ENCODE results near the gene TREH.
A peak's percentile ranks its signal among the peaks of the same experiment; 100 is the strongest.
"Not testable (repeated sequence)": the region's sequence is repeated elsewhere in the genome, so short reads cannot be mapped to it uniquely, and the experiment has no call there.

Gene TREH, protein sequence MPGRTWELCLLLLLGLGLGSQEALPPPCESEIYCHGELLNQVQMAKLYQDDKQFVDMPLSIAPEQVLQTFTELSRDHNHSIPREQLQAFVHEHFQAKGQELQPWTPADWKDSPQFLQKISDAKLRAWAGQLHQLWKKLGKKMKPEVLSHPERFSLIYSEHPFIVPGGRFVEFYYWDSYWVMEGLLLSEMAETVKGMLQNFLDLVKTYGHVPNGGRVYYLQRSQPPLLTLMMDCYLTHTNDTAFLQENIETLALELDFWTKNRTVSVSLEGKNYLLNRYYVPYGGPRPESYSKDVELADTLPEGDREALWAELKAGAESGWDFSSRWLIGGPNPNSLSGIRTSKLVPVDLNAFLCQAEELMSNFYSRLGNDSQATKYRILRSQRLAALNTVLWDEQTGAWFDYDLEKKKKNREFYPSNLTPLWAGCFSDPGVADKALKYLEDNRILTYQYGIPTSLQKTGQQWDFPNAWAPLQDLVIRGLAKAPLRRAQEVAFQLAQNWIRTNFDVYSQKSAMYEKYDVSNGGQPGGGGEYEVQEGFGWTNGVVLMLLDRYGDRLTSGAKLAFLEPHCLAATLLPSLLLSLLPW

DNA sequence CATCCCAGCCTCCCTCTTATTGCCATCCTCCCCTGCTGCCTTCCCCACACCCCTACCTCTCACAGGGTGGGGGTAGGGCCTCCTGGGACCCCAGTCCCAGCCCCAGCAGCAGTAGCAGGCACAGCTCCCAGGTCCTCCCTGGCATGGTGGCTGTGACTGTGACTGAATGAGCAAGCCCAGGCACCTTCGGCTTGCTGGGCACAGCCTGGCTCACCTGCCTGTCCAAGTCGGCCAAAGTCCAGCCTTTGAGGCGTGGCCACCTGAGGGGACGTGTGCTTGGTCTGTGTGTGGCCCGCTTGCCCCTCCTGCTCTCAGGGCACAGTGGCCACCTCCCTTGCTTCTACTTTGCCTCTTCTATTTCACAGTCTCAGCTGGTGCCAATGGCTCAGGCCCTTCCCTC, at the start of gene TREH:
TSS of gene TREH (minus strand) at position 168 of the 400 bp plus-strand sequence. CDS start at position 145, 23 bp downstream.
- DNase-seq (ENCODE audit: low spot score): no peak

DNA sequence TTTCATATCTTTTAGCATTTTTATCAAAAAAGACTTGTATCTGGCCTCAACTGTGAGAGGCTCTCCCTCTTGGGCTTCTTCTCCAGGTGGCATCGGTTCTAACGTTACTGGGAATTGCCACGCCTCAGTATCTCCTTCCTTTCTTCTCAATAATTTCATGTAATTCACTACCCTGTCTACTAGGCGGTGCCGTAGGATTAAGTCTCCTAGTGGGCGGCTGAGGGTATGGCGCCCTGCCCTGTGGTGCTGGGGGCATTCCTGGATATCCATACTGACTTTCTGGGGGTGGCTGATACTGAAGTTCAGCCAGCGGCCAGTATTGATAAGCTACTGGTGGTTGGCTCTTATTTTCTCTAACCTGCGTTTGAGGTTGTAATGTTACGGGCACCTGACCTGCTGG, 48.7 kb upstream of the TREH start:
- DNase-seq (ENCODE audit: low spot score): not testable (repeated sequence)

DNA sequence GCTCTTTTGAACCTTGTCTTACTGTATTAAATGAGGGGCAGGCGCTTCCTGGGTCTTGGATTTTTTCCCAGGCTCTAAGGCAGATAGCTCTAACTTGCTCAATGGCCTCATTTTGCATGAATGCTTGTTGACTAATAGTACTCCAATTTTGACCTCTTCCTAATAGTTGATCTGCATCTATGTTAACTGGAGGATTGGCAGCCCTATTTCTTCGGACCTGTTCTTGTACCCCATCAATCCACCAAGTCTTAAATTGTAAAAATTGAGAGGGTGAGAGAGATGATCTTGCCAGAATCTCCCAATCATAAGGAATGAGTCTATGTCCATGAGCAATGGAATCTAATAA, 48.2 kb upstream of the TREH start:
- DNase-seq (ENCODE audit: low spot score): not testable (repeated sequence)

DNA sequence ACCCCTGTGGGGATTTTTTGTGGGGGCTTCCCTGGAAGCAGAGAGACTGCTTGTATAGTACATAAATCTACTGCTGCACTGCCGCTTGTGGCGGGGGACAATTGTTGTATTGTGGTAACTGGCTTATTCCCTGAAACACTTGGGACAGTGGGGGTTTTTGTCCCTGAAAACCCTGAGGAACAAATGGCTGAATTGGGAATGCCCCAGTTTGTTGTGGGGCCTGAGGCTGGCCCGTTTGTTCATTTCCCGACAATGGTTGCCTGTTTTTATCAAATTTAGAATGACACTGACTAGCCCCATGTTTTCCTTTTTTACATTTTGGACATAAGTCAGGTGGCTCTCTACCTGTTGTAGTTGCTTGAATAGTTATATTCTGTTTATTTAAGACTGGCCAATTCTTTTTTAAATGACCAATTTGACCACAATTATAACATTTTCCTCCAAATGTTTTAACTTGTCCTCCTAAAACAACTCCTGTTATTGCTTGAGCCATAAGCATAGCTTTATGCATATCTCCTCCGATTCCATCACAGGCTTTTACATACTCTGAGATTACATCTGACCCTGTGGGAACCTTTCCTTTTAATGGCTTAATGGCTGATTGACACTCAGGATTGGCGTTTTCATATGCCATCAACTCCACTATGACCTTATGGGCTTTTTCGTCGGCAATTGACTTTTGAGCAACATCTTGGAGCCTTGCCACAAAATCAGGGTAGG, 47.7 kb upstream of the TREH start:
- DNase-seq (ENCODE audit: low spot score): peak; percentile 57

DNA sequence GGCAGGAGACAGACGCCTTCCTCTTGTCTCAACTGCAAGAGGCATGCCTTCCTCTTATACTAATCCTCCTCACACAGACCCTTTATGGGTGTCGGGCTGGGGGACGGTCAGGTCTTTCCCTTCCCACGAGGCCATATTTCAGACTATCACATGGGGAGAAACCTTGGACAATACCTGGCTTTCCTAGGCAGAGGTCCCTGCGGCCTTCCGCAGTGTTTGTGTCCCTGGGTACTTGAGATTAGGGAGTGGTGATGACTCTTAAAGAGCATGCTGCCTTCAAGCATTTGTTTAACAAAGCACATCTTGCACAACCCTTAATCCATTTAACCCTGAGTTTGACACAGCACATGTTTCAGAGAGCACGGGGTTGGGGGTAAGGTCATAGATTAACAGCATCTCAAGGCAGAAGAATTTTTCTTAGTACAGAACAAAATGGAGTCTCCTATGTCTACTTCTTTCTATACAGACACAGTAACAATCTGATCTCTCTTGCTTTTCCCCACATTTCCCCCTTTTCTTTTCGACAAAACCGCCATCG, 42.1 kb upstream of the TREH start:
- not testable (repeated sequence) for DNase-seq (ENCODE audit: low spot score)

DNA sequence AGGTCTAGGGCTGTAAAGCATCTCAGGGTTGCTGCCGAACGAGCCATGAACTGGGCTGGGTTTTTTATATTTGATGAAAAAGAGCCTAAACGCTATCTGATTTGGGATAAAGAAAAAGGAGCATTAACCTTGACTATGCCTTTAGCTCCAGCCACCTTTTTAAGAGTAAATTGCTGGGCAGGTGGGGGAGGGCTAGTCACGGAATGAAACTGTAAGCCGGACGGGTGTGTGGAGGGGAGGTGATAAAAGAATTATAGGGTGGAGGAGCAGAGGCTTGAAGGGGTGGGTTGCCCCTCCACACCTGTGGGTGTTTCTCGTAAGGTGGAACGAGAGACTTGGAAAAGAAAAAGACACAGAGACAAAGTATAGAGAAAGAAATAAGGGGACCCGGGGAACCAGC, 41.3 kb upstream of the TREH start:
- not testable (repeated sequence) for DNase-seq (ENCODE audit: low spot score)

DNA sequence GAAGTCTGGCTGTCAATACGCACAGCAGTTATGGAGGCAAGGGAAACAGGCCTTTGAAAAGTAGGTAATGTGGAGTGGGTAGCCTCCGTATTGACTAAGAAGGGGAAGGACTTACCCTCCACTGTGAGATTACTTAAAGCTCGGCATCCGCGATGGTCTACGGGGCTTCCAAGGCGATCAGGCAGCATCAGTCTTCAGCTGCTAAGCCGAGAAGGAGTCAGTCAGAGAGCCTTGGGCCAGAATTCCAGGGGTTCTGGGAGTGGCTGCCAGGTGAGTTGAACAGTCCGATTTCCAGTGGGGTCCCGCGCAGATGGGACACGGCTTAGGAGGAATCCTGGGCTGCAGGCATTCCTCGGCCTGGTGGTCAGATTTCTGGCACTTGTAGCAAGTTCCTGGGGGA, 40.6 kb upstream of the TREH start:
- not testable (repeated sequence) for DNase-seq (ENCODE audit: low spot score)

DNA sequence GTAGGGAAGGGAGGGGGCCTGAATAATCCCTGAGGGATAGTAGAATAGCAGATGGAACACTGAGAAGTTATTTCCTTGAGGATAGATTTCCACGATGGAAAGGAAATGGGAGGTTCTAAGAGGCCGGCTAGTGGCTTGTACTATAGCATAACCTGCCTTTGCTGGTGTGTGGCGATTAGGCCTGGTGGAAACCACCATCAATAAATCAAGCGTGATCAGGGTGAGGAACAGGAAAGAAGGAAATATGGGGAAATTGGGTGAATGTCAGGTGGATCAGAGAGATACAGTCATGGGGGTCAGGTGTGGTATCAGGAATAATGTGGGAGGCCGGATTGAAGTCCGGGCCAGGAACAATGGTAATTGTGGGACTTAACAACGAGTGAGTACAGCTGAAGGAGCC, 39.1 kb upstream of the TREH start:
- DNase-seq (ENCODE audit: low spot score): not testable (repeated sequence)

DNA sequence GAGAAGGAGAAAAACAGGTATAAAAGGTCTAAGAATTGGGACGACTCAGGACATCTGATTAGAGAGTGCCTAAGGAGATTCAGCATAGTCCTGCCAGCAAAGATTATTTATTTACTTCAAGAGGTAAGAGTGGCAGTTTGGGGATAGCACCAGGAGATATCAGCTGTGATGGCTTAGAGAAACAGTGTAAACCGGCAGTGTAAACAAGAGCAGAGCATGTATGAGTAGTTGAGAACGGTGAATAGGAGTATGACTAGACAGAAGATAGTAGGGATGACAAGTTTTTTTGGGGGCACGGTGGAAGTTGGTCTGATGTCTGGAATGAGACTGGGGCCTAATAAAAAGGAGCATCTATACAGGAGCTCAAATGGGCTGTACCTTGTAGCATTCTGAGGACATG, 38.3 kb upstream of the TREH start:
- not testable (repeated sequence) for DNase-seq (ENCODE audit: low spot score)

DNA sequence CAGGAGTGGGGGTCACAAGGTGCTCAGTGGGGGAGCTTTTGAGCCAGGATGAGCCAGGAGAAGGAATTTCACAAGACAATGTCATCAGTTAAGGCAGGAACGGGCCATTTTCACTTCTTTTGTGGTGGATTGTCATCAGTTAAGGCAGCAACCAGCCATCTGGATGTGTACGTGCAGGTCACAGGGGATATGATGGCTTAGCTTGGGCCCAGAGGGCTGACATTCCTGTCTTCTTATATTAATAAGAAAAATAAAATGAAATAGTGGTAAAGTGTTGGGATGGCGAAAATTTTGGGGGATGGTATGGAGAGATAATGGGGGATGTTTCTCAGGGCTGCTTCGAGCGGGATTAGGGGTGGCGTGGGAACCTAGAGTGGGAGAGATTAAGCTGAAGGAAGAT, 37.8 kb upstream of the TREH start:
- not testable (repeated sequence) for DNase-seq (ENCODE audit: low spot score)

DNA sequence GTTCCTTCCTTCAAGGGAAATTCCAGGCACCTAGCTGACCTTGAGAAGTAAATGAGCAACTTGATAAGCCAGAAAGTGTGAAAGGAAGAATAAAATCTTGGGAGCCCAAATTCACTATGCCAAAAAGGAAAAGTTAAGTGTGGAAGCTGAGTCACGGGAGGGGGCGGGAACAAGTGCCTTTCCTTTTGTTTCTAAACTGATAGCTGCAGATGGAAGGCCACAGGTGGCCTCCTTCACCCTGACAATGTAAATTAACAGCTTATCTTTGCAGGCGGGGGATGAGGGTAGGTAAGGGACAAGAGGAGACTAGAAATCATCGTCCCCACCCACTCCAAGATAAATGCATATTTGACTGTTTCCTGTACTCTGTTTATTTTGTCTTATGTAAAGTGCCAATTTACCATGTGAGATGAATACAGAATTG, 36.4 kb upstream of the TREH start:
- DNase-seq (ENCODE audit: low spot score): no peak

DNA sequence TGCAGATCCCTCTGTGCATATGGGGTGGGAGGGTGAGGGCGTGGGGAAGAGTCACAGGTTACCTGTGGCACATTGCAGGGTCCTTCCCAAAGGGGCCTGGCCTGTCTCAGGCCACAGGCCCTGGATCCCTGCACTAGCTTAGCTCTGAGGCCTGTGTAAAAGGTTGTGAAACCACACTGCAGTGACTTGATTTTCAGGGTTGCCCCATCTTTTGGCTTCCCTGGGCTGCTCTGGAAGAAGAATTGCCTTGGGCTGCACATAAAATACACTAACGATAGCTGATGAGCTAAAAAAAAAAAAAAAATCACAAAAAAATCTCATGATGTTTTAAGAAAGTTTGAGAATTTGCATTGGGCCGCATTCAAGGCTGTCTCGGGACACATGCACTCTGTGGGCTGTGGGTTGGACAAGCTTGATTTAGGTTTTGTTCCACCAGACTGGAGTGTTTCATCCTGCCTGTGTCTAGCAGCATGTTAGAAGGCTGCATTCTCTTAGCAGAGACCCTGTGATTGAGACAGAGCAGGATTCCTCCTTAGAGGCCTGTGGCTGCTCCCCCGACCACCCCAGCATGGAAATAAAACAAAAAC, 35.9 kb upstream of the TREH start:
- DNase-seq (ENCODE audit: low spot score): no peak

DNA sequence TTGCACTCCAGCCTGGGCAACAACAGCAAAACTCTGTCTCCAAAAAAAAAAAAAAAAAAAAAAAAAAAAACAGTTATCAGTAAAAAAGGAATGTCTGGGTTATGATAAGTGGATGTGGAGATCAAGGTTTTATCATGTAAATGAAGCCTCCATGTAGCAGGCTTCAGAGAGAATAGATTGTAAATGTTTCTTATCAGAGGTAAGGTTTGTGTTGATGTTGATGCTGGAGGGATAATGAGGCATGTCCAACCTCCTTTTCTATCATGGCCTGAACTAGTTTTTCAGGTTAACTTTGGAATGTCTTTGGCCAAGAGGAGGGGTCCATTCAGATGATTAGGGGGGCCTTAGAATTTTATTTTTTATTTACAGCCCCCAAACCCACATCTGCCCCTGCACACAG, 35.4 kb upstream of the TREH start:
- no peak for DNase-seq (ENCODE audit: low spot score)

DNA sequence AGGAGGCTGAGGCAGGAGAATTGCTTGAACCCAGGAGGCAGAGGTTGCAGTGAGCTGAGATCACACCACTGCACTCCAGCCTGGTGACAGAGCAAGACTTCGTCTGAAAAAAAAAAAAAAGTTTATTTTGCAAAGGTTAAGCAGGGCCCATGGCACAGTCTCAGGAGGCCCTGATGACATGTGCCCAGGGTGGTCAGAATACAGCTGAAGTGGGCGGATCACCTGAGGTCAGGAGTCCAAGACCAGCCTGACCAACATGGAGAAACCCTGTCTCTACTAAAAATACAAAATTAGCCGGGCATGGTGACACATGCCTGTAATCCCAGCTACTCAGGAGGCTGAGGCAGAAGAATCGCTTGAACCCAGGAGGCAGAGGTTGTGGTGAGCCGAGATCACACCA, 35.0 kb upstream of the TREH start:
- DNase-seq (ENCODE audit: low spot score): not testable (repeated sequence)

DNA sequence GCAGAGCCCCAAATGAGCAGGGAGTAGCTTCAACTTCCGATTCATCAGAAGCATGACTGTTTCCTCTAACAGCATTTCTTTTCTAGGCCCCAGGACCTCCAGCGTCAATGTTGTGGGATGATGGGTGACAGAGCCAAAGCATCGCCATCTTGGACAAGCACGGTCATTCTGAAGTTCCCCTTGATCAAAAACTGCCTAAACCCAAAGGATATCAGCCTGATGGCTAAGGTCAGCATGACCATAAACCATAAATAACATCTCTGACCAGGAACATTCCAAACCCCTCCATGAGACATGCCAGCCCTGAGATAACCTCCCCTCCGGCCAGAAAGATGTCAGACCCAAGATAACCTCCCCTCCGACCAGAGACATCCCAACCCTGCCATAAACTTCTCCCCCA, 28.8 kb upstream of the TREH start:
- DNase-seq (ENCODE audit: low spot score): no peak

DNA sequence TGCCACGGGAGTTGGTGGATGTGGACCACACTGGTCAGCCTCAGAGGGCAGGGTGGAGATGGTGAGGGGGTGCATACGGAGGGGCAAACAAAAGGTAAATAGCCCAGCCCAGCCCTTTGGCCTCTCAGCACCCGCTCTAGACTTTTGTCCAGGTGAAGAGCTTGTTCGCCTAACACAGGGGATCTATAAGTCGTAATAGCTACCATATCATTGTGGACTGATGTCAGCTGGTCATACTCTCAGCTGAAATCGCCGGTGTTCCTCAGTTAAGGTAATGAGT, 27.0 kb upstream of the TREH start:
- DNase-seq (ENCODE audit: low spot score): no peak

DNA sequence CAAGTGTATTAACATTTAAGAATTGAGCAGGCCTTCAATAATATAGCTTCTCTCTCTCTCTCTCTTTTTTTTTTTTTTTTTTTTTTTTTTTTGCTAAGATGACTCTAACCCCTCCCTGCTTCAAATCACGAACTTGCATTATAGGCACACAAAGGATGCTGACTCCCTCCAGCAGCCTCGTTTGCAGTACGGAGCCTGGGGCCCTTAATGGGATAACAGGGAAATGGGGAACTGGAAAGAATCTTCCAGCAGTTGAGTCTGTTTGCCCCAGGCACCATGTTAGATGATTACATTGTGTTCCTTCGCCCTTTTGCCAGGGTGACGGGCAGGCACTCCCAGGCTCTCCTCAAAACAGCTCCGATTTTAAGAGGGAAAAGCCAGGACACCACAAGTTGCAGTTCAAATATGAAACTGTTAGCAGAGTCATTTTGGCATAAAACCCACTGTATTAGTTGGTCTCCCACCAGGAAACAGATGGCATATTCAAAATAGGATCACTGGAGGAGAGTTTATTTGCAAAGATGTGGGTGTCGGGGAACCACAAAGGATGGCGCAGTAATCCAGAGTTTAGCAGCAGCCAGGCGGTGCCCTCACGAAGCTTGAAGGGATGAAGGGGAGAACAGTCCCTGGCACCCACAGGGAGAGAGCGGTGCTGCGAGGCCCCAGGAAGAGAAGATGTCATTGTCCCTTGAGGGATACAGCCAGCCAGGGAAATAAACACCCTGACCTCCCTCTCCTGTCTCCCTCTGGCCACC, 26.5 kb upstream of the TREH start:
- peak; percentile 58 for DNase-seq (ENCODE audit: low spot score)

DNA sequence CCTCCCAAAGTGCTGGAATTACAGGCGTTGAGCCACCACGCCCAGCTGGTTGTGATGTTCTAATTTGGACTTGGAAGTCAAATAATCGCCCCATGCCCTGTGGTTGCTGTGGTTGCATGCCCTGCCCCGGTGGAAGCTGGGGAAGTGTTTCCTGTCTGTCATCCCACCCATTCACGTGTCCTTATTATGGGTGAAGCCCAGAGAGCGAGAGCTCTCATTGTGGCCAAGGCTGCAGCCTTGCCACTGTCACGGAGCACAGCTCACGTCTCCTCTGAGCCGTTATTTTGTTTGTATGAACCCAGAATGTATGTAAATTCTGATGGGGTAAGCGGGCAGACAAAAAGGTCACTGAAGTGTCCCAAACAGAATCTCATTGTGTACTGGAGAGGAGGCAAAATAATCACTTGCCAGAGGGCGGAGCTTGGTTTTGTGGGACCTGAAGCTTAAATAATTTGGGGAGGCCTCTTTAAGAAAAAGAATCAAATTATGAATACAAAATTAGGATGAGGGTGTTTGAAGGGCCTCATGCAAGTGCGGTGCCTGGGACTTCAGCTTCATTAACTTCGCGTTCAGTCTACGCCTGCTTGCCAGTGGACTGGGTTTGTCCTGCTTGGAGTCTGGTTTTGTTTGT, 25.8 kb upstream of the TREH start:
- DNase-seq (ENCODE audit: low spot score): peak; percentile 86

DNA sequence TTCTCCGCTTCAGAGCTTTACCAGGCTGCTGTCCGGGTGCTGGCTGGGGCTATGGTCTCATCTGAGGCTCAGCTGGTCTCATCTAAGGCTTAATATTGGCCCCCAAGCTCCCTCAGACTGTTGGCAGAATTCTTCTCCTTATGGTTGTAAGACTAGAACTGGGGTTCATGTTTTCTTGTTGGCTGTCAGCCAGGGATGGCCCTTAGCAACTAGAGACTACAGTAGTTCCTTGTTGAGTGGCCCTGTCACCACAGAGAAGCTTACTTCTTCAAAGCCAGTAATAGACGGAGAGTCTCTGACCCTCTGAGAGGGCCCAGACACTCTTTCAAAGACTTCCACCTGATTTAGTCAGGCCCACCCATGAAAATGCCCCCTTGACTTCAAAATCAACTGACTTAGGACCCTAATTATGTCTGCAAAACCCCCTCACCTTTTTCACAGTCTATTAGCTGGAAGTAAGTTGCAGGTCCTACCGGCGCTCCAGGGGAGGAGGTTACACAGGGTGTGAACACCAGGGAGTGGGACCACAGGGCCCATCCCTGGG, 24.2 kb upstream of the TREH start:
- DNase-seq (ENCODE audit: low spot score): peak; percentile 85

DNA sequence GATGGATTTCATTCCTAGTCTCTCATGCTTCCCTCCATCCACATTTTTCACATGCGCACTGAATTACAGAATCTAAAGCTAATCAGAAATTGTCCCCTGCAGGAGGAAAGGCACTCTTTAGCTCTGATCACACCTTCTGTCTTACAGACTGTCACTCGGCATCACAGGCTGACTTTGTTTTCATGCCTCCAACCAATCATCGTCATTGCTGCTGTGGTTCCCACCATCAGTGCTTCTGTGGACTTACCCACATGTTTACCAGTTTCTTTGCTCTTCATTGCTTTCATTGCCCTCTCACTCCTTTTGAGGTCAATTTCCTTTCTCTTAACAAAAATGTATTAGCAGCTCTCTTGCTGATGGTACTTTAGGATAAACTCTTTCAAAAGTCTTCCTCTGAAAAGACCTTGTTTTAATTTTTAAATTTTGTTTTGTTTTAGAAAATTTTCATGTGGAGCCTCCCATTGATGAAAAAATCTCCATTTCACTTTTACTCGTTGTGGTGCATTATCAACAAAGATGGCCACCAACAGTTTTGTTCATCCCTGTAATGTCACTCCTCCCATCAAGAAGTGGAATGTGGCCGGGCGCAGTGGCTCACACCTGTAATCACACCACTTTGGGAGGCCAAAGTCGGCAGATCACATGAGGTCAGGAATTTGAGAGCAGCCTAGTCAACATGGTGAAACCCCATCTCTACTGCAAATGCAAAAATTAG, 20.2 kb upstream of the TREH start:
- DNase-seq (ENCODE audit: low spot score): no peak

DNA sequence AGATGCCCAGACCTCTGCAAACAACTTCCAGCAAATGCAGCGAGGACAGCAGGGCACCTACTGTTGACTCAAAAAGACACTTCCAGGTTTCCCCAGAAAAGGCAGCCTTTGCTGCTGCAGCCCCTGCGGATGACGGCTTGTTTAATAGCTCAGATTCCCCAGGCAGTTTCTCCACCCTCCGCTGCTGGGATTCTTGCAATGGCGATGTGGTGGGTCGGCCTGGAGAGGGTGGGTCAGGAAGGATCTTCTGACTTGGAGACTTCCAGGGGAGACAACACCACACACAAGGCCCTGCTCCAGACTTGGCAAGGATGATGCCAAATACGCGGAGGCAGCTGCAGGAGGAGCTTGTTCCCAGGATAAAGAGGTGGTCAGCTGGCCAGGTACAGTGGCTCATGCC, 17.9 kb upstream of the TREH start:
- no peak for DNase-seq (ENCODE audit: low spot score)

Data from pons (tissue), 1 donor.